Germinal center (tissue), 1 donor: ENCODE results near the gene PROM1.

Experiments
- DNase-seq: peaks from one replicate; pipeline ENCODE4 v3.0.0; 2012; ENCODE audit warnings: mixed read lengths, low spot score

Gene PROM1

GRCh38 chr4:15986907-15987306 is 96.9 kb downstream of the PROM1 start:
- DNase-seq: no peak

- DNase-seq: no peak
Observed at GRCh38 chr4:15983610-15984009, 100.2 kb downstream of the PROM1 start.

DNA sequence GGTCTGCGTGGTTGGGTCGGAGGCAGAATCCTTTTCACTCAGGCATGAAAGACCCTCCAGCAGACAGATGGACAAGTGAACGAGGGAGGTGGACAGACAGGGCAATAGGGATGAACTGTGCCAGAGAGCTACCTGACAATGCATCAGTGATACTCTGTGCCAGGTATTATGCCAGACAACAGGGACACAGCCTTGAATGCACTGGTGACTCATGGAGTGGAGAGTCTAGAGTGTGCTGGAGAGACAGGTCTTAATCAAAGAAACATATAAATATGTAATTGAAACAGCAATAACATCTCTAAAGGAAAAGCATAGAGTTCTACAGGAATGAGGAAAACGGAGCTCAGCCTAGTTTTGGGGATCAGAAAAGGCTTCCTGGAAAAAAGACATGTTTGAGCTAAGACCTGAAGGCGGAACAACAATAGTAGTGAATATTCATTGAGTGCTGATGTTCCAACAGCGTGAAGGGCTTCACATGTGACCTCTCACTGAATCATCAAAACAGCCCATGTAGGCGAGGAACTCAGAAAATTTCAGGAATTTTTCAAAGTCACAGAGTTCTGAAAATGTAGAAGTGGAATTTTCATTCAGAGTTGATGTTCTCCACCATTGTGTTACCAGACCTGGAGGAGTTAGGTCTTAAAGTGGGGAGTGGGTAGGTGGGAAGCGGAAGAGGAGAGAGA is 100.8 kb downstream of the PROM1 start:
- no peak for DNase-seq

DNA sequence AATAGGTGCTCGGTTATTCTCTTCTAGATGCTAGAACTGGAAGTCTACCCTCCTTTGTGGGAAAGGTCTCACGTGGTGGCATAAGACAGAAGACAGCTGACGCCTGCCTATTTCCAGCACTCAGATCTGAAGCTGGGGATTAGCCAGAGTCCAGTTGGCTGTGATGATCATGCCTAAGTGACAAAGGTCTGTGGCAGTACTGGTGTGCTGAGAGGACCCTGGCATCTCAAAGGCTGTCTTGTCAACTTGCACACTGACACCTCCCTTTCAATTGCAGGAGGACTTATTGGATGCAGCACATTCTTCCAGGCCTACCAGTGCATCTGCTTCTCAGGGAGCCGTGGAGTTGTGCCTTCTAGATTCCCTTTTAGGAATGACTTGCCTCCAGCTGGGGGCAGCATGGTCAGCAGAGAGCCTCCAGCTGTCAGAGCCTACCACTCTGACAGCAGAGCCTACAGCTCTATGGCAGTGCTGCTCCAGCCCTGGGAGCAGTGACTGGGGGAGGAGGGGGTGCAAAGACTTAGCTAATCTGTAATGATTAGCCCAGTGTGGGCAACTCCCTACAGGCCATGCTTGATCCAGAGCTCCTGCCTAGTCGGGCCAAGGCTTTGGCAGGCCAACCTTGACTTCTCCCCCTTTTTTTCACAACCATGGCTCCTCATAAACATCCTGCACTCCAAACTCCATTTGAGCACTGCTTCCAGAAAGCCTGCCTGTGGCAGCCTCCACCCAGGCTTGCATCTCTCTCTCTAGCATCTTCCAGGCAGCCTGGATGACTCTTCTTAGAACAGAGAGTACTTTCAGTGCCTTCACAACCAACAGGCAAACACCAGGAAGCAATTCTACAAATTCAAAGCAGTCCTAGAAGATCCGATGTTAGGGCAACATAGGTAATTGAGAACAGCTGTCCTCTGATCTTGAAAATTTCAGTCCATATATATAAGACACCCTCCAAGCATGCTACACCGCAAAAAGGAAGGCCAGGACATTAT is 107.1 kb downstream of the PROM1 start:
- DNase-seq: no peak

DNA sequence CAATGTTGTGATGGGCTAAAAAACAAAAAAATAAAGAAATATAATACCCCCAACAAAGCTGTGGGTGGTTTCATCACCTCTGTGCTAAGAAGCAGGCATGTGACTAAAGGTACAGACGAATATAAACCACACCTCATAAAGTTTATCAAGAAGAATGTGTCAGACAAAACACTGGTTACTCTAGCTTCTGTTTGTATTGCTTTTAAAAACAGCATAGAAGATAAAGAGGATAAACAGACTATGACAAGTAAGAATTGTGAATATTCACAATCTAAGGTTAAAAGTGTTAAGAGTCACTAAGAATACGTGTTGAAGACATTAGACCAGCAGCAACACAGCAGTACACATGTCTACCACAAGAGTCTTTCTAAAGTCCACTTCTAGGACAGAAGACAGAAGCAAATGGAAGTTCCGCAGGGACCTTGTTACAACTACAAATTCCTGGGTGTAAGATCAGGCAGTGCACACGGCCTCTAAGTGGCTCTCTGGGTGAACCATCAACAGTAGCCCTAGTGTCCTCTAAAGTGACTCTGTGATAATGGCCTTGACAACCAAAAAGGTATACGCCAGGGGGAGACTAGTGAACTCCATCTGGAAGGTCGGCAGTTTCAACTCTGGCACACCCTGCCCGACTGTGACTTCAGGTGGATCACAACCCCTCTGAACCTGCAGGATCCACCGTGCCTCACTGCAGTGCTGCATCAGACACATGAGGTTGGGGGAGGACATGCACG is 112.6 kb downstream of the PROM1 start:
- no peak for DNase-seq

- no peak for DNase-seq
Observed at GRCh38 chr4:15968551-15969300, 115.1 kb downstream of the PROM1 start.

- DNase-seq: no peak
Observed at GRCh38 chr4:15965325-15965724, 118.5 kb downstream of the PROM1 start.

DNA sequence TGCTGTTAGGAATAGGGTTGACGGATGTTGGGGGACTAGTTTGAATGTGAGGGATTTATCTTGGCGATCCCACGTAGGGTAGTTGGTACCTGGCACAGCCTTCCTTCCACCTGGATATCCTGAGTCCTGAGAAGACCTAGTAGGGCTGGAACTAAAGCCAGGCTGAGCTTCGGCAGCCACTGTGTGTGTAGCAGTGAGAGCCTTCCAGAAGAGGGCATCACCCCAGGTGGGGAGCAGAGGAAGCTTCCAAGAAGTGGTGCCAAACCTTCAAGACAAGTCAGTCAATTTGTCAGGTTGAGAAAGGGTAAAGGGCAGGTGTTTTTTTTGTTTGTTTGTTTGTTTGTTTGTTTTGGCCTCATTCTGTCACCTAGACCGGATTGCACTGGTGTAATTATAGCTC is 119.7 kb downstream of the PROM1 start:
- DNase-seq: no peak

- peak; percentile 38 for DNase-seq
Observed at GRCh38 chr4:15963576-15963975, 120.2 kb downstream of the PROM1 start.

- peak; percentile 46 for DNase-seq
Observed at GRCh38 chr4:15963001-15963451, 120.8 kb downstream of the PROM1 start, which contains the start of gene FGFBP2. FGFBP2 (minus strand) TSS chr4:15963175; CDS start chr4:15963129, 46 bp downstream.

DNA sequence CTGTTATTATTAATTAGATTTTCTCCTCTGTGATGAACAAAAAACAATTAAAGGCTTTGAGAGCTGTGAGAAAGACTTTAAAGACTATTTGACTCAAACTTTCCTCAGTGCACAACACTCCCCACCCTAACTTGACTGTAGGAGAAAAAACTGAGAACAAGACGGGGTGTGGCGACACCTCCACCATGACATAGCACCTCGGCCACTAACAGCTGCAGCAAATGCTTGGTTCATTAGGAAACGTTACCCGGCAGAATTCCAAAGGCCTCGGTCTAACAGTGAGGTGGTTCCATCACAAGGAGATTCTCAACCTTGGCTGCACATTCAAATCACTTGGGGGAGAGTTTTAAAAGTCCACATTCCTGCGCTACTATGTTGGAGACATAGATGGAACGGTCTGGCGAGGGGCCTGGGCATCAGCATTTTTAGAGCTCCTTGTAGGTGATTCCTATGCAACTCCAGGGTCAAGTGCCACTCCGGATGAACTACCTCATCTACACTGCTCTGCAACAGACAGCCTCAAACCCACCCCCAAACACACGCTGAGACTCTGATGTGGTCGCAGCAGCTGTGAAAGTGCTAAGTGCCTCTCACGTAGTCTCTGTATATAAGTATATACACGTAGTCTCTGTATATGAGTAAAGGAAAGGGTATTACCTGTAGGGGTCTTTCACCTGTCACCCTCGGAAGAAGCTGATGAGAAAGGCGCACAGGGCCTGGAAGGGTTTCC is 121.9 kb downstream of the PROM1 start:
- DNase-seq: no peak

DNA sequence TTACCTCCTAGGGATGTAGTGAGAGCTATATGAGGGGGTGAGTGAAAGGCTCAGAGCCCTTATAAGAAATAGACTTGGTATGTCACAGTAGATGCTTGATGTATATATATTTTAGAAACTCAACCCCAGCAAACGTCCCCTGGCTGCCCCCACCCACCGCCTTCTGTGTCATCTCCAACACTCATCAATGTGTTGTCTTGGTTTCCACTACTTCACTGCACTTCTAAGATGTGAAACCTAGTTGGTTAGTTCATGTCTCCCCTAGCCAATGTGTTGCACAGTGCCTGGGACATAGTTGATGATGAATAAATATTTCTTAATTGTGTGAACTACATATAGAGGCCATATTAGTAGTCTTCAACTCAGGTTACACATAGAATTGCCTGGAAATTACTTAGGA is 125.3 kb downstream of the PROM1 start:
- DNase-seq: no peak

- DNase-seq: peak; percentile 87
Observed at GRCh38 chr4:15956179-15956850, 127.5 kb downstream of the PROM1 start.

DNA sequence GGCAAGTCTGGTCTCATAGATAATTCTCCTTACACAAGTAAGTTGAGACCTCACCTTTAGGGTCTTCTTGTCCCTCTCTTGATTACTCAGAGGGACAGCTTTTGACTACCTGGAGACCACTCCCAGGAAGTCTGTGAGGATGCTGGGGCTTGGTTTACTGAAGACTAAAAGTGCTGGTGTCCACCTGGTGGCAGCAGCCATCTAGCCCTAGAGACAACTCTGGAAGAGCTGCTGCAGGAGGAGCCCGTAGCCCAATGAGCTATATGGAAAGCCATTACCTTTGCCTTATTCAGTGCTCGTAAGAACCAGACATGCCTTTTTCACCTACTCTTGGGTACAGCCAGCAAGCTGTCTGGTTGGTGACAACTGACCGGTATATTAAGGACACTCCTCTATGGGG is 128.2 kb downstream of the PROM1 start:
- DNase-seq: no peak

GRCh38 chr4:15953625-15954024 is 130.2 kb downstream of the PROM1 start:
- DNase-seq: no peak

GRCh38 chr4:15951781-15952180 is 132.0 kb downstream of the PROM1 start:
- no peak for DNase-seq

DNA sequence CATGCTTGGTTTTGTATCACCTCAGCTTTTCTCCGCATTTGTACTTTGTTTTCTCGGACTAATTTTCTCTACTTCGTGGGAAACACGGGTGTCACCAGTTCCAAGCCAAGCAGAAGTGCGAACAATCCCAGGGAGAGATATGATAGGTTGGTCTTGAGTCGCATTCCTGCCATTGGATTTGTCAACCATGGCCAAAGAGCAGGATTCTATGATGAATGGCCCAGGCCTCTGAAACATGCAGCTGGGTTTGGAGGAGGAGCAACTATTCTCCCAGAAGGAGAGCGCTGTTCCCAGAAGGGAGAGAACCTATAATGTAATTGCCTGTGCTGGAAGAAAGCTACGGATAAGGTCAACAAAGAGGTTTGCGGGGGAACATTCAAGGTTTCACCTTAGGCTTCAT is 135.0 kb downstream of the PROM1 start:
- no peak for DNase-seq

DNA sequence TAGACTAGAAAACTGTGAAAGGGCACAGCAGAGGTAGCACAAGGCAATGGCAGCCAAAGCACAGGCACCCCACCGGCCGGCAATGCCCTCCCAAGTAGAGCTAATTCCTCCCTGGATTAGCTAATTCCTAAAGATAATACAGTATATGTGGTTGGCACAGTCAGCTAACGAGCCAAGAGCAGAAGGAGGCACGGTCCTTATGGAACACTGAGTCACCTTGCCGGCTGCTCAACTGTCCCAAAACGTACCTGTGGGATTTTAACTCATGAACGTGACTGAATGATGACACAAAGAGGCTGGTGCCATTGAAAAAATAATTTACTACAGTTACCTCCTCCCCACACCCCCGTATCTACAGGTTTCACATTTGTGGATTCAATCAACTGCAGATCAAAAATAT is 136.1 kb downstream of the PROM1 start:
- no peak for DNase-seq

DNA sequence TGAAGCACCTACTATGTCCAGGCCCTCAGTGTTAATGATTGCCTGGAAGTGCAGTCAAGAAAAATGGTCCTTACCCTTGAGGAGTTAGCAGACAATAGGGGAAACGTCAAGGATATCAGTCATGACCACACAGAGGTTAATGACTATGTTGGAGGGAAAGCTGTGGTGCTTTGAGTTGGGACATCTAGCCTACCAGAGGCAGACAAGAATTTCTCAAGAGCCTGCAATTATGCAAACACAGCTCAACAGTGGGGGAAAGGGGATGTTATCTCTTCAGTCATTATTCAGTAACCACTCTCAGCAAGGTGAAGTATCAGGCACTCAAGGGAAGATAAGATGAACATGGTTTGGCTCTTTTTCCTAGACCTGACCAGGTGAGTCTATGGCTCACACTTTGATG is 138.3 kb downstream of the PROM1 start:
- no peak for DNase-seq

GRCh38 chr4:15944895-15945294 is 138.9 kb downstream of the PROM1 start:
- no peak for DNase-seq
